PC-9 (cell line): ENCODE results near the gene GOLT1B. TPM values are rescaled to one million over a fixed set of nuclear protein-coding genes. Genes with fewer than 3 reads are reported as not detected.
A peak's percentile ranks its signal among the peaks of the same experiment; 100 is the strongest.

Experiments
- BruUV-seq: library from RNA; stranded (reverse); fragments of 400-500 nt; replicated peaks from 2 replicates; lab custom pipeline; 2021; lab: Mats Ljungman, UMichigan
- CTCF ChIA-PET: fragments of 300-600 bp; sonication (Branson Sonifier 250); formaldehyde crosslinking; loops from one replicate; lab custom pipeline; 2022; ENCODE audit warnings: antibody characterized with exemption; lab: Charles Lee
- POLR2A ChIA-PET: fragments of 300-600 bp; sonication (Branson Sonifier 250); formaldehyde crosslinking; loops from one replicate; lab custom pipeline; 2022; ENCODE audit warnings: antibody characterized with exemption; ENCODE audit not compliant: unreplicated experiment; lab: Charles Lee
- DNase-seq, 2 experiments: peaks; one replicate each; pipeline versions ENCODE4 v3.0.0 to v3.0.0-alpha.2; 2015 to 2022; ENCODE audit warnings: mixed read lengths in 1 of 2
- H2AFZ ChIP-seq: fragments of 200-600 bp; sonication (generic); 2 replicates; pipeline ENCODE4 v1.8.1; 2017; ENCODE audit warnings: antibody characterized with exemption
- H3F3A ChIP-seq: fragments of 200-600 bp; sonication (generic); 2 replicates; pipeline ENCODE4 v1.8.1; 2017; ENCODE audit warnings: antibody characterized with exemption, mild to moderate bottlenecking, low read depth; ENCODE audit not compliant: insufficient read depth
- H3K27ac ChIP-seq: fragments of 200-600 bp; sonication (generic); 2 replicates; pipeline ENCODE4 v1.6.1; 2016; ENCODE audit warnings: mixed run types
- H3K27me3 ChIP-seq: fragments of 200-600 bp; sonication (generic); 2 replicates; pipeline ENCODE4 v1.6.1; 2016; ENCODE audit warnings: low read depth, mixed run types; ENCODE audit not compliant: insufficient read depth
- H3K36me3 ChIP-seq: fragments of 200-600 bp; sonication (generic); 2 replicates; pipeline ENCODE4 v1.6.1; 2016; ENCODE audit warnings: low read depth, mixed run types
- H3K4me1 ChIP-seq: fragments of 200-600 bp; sonication (generic); replicated peaks from 2 replicates; pipeline ENCODE4 v1.6.1; 2016; ENCODE audit warnings: mixed run types; ENCODE audit not compliant: insufficient read depth
- H3K4me2 ChIP-seq: fragments of 200-600 bp; sonication (generic); 2 replicates; pipeline ENCODE4 v1.6.1; 2017; ENCODE audit warnings: mixed run types
- H3K4me3 ChIP-seq: fragments of 200-600 bp; sonication (generic); 2 replicates; pipeline ENCODE4 v1.6.1; 2016; ENCODE audit warnings: mixed run types
- H3K79me2 ChIP-seq: fragments of 200-600 bp; sonication (generic); 2 replicates; pipeline ENCODE4 v1.6.1; 2017; ENCODE audit warnings: low read depth, mixed run types
- H3K9me2 ChIP-seq: fragments of 200-600 bp; sonication (generic); 2 replicates; pipeline ENCODE4 v1.8.1; 2017; ENCODE audit warnings: mild to moderate bottlenecking; ENCODE audit not compliant: insufficient read depth
- H3K9me3 ChIP-seq: fragments of 200-600 bp; sonication (generic); 2 replicates; pipeline ENCODE4 v1.8.1; 2016; ENCODE audit warnings: low read depth; ENCODE audit not compliant: insufficient read depth
- H4K20me1 ChIP-seq: fragments of 200-600 bp; sonication (generic); 2 replicates; pipeline ENCODE4 v1.8.1; 2017; ENCODE audit not compliant: insufficient read depth
- EZH2 ChIP-seq: fragments of 200-600 bp; sonication (generic); IDR thresholded peaks from 2 replicates; pipeline ENCODE4 v1.8.0; 2017; ENCODE audit warnings: antibody characterized with exemption, low read depth
- intact Hi-C: fragments of 100-400 bp; cut with micrococcal nuclease; formaldehyde crosslinking; loops from one replicate; pipeline ENCODE4 v1.10.0; 2022; ENCODE audit not compliant: unreplicated experiment
- total RNA-seq: library from RNA; stranded (reverse); gene quantifications from 2 replicates; pipeline ENCODE4 v1.2.3, GENCODE V29; 2021
- TF ChIP-seq, protein P1 (sequence below): fragments of 200-600 bp; sonication (generic); conservative IDR thresholded peaks from 2 replicates; pipeline ENCODE4 v1.6.1; 2017; ENCODE audit warnings: mixed run types, antibody characterized with exemption, mild to moderate bottlenecking, moderate library complexity

Gene GOLT1B
- total RNA-seq, 1 experiment from 2014 or later = 39.0 TPM

DNA sequence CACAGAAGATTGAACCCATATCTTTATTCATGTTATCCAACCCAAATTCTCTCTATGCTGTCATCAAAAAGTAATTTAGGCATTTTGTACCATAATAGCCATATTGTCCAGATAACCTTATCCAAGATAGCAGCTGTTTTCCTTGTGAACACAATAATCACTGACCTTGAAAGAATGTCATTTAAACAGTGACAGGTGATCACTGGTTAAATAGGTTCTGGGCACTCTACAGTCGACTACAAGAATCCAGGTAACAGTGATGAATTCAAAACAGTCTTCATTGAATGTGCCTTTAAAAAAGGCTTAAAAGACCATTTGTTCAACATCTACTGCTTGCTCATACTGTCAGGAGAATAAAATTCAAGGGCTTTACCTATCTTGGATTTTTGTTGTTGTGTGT lies 20.0 kb downstream of the GOLT1B start:
- Histone ChIP-seq H3K4me2 (no peak overlapping the region), H3K9me2 (0 out of 2 replicates have a peak, but pooled peaks cover 4% of the 10 kb centered on the region), H3K36me3 (no peaks in the 10 kb centered on the region), H3K4me3 (no peak overlapping the region), H3F3A (0 out of 2 replicates have a peak, but pooled peaks cover 4% of the 10 kb centered on the region), H3K4me1 (peaks cover 9% of the 10 kb centered on the region), H2AFZ (no peak overlapping the region), H3K27me3 (no peaks in the 10 kb centered on the region), H3K9me3 (no peaks in the 10 kb centered on the region), H3K27ac (no peak overlapping the region), H3K79me2 (no peaks in the 10 kb centered on the region), H4K20me1 (no peaks in the 10 kb centered on the region)
- BruUV-seq = no TSS peak
- ChIA-PET CTCF (no interaction called here), POLR2A (no interaction called here)
- DNase-seq = no peak
- TF ChIP-seq, protein P1, sequence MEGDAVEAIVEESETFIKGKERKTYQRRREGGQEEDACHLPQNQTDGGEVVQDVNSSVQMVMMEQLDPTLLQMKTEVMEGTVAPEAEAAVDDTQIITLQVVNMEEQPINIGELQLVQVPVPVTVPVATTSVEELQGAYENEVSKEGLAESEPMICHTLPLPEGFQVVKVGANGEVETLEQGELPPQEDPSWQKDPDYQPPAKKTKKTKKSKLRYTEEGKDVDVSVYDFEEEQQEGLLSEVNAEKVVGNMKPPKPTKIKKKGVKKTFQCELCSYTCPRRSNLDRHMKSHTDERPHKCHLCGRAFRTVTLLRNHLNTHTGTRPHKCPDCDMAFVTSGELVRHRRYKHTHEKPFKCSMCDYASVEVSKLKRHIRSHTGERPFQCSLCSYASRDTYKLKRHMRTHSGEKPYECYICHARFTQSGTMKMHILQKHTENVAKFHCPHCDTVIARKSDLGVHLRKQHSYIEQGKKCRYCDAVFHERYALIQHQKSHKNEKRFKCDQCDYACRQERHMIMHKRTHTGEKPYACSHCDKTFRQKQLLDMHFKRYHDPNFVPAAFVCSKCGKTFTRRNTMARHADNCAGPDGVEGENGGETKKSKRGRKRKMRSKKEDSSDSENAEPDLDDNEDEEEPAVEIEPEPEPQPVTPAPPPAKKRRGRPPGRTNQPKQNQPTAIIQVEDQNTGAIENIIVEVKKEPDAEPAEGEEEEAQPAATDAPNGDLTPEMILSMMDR = no peak
- TF ChIP-seq EZH2 = no peak
- intact Hi-C loops = no loop called here

DNA sequence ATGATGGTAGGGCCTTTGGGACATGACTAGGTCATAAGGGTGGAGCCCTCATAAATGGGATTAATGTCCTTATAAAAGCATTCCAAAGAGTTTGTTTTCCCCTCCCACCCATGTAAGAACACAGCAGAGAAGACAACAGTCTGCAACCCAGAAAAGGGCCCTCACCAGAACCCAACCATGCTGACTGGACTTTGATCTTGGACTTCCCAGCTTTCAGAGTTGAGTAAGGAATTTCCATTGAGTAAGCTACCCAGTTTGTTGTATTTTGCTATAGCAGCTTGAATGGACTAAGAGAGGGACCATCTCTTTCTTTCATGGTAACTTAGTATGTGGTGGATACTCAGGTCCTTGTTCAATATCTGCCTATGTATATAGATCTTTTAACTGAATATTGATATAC lies 21.6 kb downstream of the GOLT1B start:
- no peak overlapping the region for H3K4me3 ChIP-seq
- intact Hi-C loops = no loop called here
- no peaks in the 10 kb centered on the region for H4K20me1 ChIP-seq
- no peaks in the 10 kb centered on the region for H3K9me3 ChIP-seq
- H3K4me2 ChIP-seq = no peak overlapping the region
- TF ChIP-seq EZH2 = no peak
- TF ChIP-seq, protein P1 = no peak
- H3K36me3 ChIP-seq = no peaks in the 10 kb centered on the region
- 0 out of 2 replicates have a peak, but pooled peaks cover 4% of the 10 kb centered on the region for H3F3A ChIP-seq
- no peak overlapping the region for H2AFZ ChIP-seq
- ChIA-PET CTCF (no interaction called here), POLR2A (interaction anchor here (0.7 kb wide), 1 partner anchor 149 kb away, joined by 4 read pairs; no protein-coding TSS in a partner anchor)
- no TSS peak for BruUV-seq
- H3K27me3 ChIP-seq = no peaks in the 10 kb centered on the region
- H3K79me2 ChIP-seq = no peaks in the 10 kb centered on the region
- DNase-seq = no peak
- 0 out of 2 replicates have a peak, but pooled peaks cover 4% of the 10 kb centered on the region for H3K9me2 ChIP-seq
- peaks cover 12% of the 10 kb centered on the region for H3K4me1 ChIP-seq
- no peak overlapping the region for H3K27ac ChIP-seq

DNA sequence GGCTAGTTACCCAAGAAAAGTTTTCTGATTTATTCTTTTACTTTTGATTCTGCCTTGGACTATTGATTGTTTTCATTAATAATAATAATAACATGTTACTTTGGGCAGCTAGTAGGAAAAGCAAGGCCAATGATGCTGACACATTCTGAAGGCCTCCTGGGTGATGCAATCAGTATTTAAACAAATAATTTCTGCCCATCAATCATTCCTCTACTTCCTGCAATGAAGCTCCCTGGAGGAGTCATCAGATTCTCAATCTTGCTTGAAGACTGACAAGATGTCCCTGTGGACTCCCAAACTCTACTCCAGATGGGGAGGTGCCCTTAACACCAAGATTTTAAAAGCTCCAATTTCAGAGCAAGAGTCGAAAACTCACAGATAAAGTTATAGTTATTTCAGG lies 24.5 kb downstream of the GOLT1B start, which contains the start of gene SPX:
SPX (plus strand) TSS at position 244 of the 400 bp plus-strand sequence. CDS start 177 bp downstream, outside the sequence.
- no peaks in the 10 kb centered on the region for H3F3A ChIP-seq
- ChIA-PET POLR2A (interaction anchor here (0.6 kb wide), 1 partner anchor 35 kb away, joined by 3 read pairs; no protein-coding TSS in a partner anchor), CTCF (no interaction called here)
- no peaks in the 10 kb centered on the region for H3K36me3 ChIP-seq
- no peaks in the 10 kb centered on the region for H3K79me2 ChIP-seq
- 0 out of 2 replicates have a peak, but pooled peaks cover 4% of the 10 kb centered on the region for H3K9me2 ChIP-seq
- H3K27ac ChIP-seq = no peak within 1 kb of the TSS
- peaks cover 10% of the 10 kb centered on the region; the same call in 1 of the 2 replicates for H3K27me3 ChIP-seq
- peaks cover 13% of the 10 kb centered on the region for H3K4me1 ChIP-seq
- H2AFZ ChIP-seq = peak within 1 kb of the TSS; percentile 36
- H3K4me3 ChIP-seq = 0 out of 2 replicates have a peak within 1 kb of the TSS, but pooled peaks have one; percentile 50
- no peaks in the 10 kb centered on the region for H4K20me1 ChIP-seq
- intact Hi-C loops = no loop called here
- no peak within 1 kb of the TSS for H3K4me2 ChIP-seq
- TF ChIP-seq, protein P1 = no peak
- TF ChIP-seq EZH2 = no peak
- BruUV-seq = no TSS peak
- DNase-seq = peak in 1 of 2 experiments; percentile 61
- H3K9me3 ChIP-seq = no peaks in the 10 kb centered on the region
